Body of pancreas (tissue), 4 donors: ENCODE measurements around the gene OR6K2. TPM values are rescaled to one million over a fixed set of nuclear protein-coding genes. Genes with fewer than 3 reads are reported as not detected.

Experiments used
- ATAC-seq: fragments of 150-250 bp; one replicate; pipeline ENCODE4 v1.9.1; 2016
- DNase-seq, 4 donors: peaks; one replicate each; pipeline ENCODE4 v3.0.0-alpha.2; 2019
- H3K27ac ChIP-seq, 4 donors: fragments of 200-600 bp; sonication (generic); 1 replicate in 3 of 4; 2 replicates in 1 of 4; pipeline versions ENCODE4 v1.5.1 to v1.6.1; 2016 to 2019; ENCODE audit warnings: mild to moderate bottlenecking in 1 of 4, mixed read lengths in 1 of 4, moderate library complexity in 1 of 4
- H3K27me3 ChIP-seq, 2 donors: fragments of 200-600 bp; sonication (generic); one replicate each; pipeline ENCODE4 v1.6.0; 2016; ENCODE audit warnings: mild to moderate bottlenecking in 1 of 2
- H3K36me3 ChIP-seq, 2 donors: fragments of 200-600 bp; sonication (generic); replicated peaks in 1 of 2; 2 replicates each; pipeline ENCODE4 v1.5.1; 2016; ENCODE audit warnings: low read depth in 2 of 2; ENCODE audit not compliant: insufficient read depth in 1 of 2
- H3K4me1 ChIP-seq: fragments of 200-600 bp; sonication (generic); one replicate; pipeline ENCODE4 v1.6.0; 2016
- H3K4me3 ChIP-seq, 2 donors: fragments of 200-600 bp; sonication (generic); 1 replicate in 1 of 2; 2 replicates in 1 of 2; pipeline ENCODE4 v1.5.1; 2016 to 2019
- H3K9me3 ChIP-seq, 3 donors: fragments of 200-600 bp; sonication (generic); 1 replicate in 2 of 3; 2 replicates in 1 of 3; pipeline ENCODE4 v1.5.1; 2016
- POLR2A ChIP-seq, 3 donors: fragments of 450-650 bp; IDR thresholded peaks; one replicate each; pipeline ENCODE4 v1.6.1; 2016; ENCODE audit warnings: antibody characterized with exemption in 3 of 3, mild to moderate bottlenecking in 2 of 3
- WGBS, 2 donors: methylation state at CpG; one replicate each; pipeline ENCODE4 v1.1.5; 2017; 5-methylcytosine and 5-hydroxymethylcytosine counted together
- intact Hi-C: fragments of 100-400 bp; cut with DNase I; formaldehyde crosslinking; loops from one replicate; pipeline ENCODE4 v1.15.1; 2023
- total RNA-seq, 2 donors: library from RNA; depleted of rRNA; stranded (reverse); fragments of >200 nt; gene quantifications; one replicate each; pipeline ENCODE4 v1.1.0, GENCODE V29; 2016
- TF ChIP-seq, protein P1 (sequence below), 7 experiments: fragments of 450-650 bp in 4 of 7; fragments of 200-600 bp in 3 of 7; sonication (generic) in 3 of 7; IDR thresholded peaks; one replicate each; pipeline ENCODE4 v1.5.1; 2016 to 2019; ENCODE audit warnings: antibody characterized with exemption in 7 of 7

Gene OR6K2
- total RNA-seq, 2 donors from 2014 or later: not detected

DNA sequence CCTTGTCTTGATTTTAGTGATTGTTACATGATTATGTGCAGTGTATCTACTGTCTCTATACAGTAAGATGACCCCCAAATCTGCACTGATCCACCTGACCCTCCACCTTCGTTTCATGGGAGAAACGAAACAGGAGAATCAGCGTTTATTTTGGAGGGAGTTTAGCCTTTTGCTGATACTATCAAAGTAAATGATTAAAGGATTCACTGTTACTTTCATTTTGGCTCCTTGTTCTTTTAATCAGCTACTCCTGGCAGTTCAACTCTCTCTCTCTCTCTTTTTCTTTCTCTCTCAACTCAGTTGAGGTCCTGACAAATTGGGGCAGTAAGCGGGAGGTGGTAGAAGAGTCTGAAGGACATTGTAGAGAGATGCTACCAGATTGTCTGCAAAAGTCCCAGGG is 30.0 kb upstream of the OR6K2 start:
- intact Hi-C loops: no loop called here
- TF ChIP-seq POLR2A (IDR thresholded peaks at IDR 0.05): no peak
- TF ChIP-seq, protein P1, sequence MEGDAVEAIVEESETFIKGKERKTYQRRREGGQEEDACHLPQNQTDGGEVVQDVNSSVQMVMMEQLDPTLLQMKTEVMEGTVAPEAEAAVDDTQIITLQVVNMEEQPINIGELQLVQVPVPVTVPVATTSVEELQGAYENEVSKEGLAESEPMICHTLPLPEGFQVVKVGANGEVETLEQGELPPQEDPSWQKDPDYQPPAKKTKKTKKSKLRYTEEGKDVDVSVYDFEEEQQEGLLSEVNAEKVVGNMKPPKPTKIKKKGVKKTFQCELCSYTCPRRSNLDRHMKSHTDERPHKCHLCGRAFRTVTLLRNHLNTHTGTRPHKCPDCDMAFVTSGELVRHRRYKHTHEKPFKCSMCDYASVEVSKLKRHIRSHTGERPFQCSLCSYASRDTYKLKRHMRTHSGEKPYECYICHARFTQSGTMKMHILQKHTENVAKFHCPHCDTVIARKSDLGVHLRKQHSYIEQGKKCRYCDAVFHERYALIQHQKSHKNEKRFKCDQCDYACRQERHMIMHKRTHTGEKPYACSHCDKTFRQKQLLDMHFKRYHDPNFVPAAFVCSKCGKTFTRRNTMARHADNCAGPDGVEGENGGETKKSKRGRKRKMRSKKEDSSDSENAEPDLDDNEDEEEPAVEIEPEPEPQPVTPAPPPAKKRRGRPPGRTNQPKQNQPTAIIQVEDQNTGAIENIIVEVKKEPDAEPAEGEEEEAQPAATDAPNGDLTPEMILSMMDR (IDR thresholded peaks at IDR 0.05): no peak
- ATAC-seq: no peak
- H3K27me3 ChIP-seq: no peaks in the 10 kb centered on the region
- H3K27ac ChIP-seq: no peak overlapping the region
- 22 to 30% methylated on average over 4 of the region's 4 CpGs for WGBS, 2 donors
- H3K9me3 ChIP-seq: no peaks in the 10 kb centered on the region
- H3K4me3 ChIP-seq: no peak overlapping the region
- DNase-seq: no peak
- H3K4me1 ChIP-seq: no peaks in the 10 kb centered on the region
- H3K36me3 ChIP-seq: no peaks in the 10 kb centered on the region

DNA sequence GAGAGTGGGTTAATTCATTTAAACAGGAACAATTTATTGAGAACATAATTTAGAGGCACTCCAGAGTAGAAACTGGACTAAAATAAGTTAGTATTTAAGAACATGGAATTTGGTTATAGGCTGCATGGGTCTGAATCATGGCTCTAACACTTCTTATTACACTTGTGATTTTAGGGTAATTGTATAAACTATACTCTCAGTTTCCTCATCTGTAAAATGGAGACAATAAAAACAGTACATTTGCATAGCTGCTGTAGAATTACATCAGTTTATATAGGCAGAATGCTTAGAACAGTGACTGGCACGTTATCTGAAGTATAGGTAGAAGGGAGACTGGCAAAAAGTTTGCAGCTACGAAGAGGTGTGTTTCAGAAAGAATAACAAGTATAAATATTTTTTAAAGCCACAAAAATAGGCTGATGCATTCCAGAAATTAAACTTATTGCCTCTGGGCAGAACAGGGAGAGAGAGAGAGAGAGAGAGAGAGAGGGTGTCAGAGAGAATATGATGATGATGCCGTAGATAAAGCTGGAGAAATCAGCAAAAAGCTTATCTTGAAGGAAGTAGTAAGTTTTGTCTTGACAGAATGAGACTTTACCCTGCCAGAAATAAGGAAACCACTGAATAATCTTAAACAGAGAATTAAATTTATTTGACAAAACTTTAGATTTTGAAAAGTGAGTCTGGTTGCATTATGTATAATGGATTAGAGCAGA is 28.2 kb upstream of the OR6K2 start:
- Histone ChIP-seq H3K27ac (no peak overlapping the region), H3K36me3 (no peaks in the 10 kb centered on the region), H3K4me1 (no peaks in the 10 kb centered on the region), H3K9me3 (no peaks in the 10 kb centered on the region), H3K27me3 (no peaks in the 10 kb centered on the region), H3K4me3 (no peak overlapping the region)
- 43 to 57% methylated on average over 3 of the region's 3 CpGs for WGBS, 2 donors
- intact Hi-C loops: no loop called here
- DNase-seq: no peak
- ATAC-seq: no peak
- TF ChIP-seq, protein P1 (IDR thresholded peaks at IDR 0.05): no peak
- TF ChIP-seq POLR2A (IDR thresholded peaks at IDR 0.05): no peak

GRCh38 chr1:158724442-158724841 is 24.0 kb upstream of the OR6K2 start:
- H3K27me3 ChIP-seq: no peaks in the 10 kb centered on the region

GRCh38 chr1:158720620-158721019 is 20.2 kb upstream of the OR6K2 start, which contains the start of gene OR6K3:
Gene OR6K3, minus strand, starts transcription at chr1:158720720. Its CDS starts 2,605 bp downstream, at chr1:158718115.
- TF ChIP-seq, protein P1 (IDR thresholded peaks at IDR 0.05): no peak
- no peak for TF ChIP-seq POLR2A (IDR thresholded peaks at IDR 0.05)
- Histone ChIP-seq H3K4me1 (no peaks in the 10 kb centered on the region), H3K36me3 (no peaks in the 10 kb centered on the region), H3K4me3 (no peak within 1 kb of the TSS), H3K9me3 (no peaks in the 10 kb centered on the region), H3K27me3 (no peaks in the 10 kb centered on the region), H3K27ac (no peak within 1 kb of the TSS)
- 51 to 52% methylated on average over 2 of the region's 2 CpGs for WGBS, 2 donors
- DNase-seq (no peak), ATAC-seq (no peak)
- intact Hi-C loops: no loop called here

More at GRCh38 chr1:158724442-158724841, 24.0 kb upstream of the OR6K2 start:
- no peaks in the 10 kb centered on the region for H3K4me1 ChIP-seq
- no peak for TF ChIP-seq POLR2A (IDR thresholded peaks at IDR 0.05)
- TF ChIP-seq, protein P1 (IDR thresholded peaks at IDR 0.05): no peak
- no peak overlapping the region for H3K4me3 ChIP-seq
- ATAC-seq: no peak
- H3K36me3 ChIP-seq: no peaks in the 10 kb centered on the region
- no peaks in the 10 kb centered on the region for H3K9me3 ChIP-seq
- intact Hi-C loops: no loop called here
- H3K27ac ChIP-seq: no peak overlapping the region
- DNase-seq: no peak
- WGBS, 2 donors: 74 to 84% methylated on average over 5 of the region's 5 CpGs

DNA sequence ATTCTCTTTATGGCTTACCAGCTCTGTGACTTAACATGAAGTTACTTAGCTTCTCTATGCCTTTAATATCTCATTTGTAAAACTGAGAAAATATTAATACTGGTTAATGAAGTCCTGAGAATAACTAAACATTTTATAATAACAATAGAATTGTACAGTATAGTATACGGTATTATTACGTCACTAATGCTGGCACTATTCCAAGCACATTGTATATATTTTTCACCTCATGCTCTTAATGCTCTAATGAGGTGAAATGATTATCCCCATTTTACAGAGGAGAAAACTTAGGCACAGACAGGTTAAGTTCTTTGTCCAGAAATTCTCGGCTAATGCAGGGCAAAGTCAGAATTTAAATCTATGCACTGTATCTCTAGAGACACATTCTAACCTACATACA is 19.2 kb upstream of the OR6K2 start:
- Histone ChIP-seq H3K9me3 (no peaks in the 10 kb centered on the region), H3K27me3 (no peaks in the 10 kb centered on the region), H3K4me3 (no peak overlapping the region), H3K36me3 (no peaks in the 10 kb centered on the region), H3K4me1 (no peaks in the 10 kb centered on the region), H3K27ac (no peak overlapping the region)
- DNase-seq (no peak), ATAC-seq (no peak)
- 42 to 50% methylated on average over 3 of the region's 3 CpGs for WGBS, 2 donors
- TF ChIP-seq, protein P1 (IDR thresholded peaks at IDR 0.05): no peak
- TF ChIP-seq POLR2A (IDR thresholded peaks at IDR 0.05): no peak
- intact Hi-C loops: no loop called here
